IPS DF 19.7 (cell line): ENCODE measurements around the gene FBXO31.
"Not testable (repeated sequence)": the region's sequence is repeated elsewhere in the genome, so short reads cannot be mapped to it uniquely, and the experiment has no call there.

Source experiments
- DNase-seq: peaks from one replicate; pipeline ENCODE4 v3.0.0-alpha.2; 2013; ENCODE audit warnings: low read depth, low spot score

FBXO31 gene

GRCh38 chr16:87411375-87412271, 28.0 kb upstream of the FBXO31 start:
- no peak for DNase-seq

DNA sequence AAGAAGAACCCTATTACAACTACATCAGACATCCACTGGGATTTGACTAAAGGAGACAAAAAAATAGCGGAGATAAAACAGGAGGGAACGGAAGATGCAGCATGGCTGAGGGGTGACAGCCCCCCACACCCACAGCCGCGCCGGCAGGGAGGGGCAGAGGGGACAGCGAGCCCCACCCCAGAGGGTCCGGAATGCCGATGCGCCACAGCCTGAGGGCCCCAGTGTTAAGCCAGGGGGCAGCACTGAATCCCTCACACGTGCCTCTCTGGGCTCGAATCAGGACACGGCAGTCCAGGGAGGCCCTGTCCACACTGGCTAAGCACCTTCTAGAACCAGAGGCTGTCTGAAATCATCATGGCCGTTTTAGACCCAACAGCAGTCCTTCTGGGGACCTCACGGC, 27.4 kb upstream of the FBXO31 start:
- DNase-seq: no peak

GRCh38 chr16:87410530-87410929, 27.0 kb upstream of the FBXO31 start:
- DNase-seq: no peak

DNA sequence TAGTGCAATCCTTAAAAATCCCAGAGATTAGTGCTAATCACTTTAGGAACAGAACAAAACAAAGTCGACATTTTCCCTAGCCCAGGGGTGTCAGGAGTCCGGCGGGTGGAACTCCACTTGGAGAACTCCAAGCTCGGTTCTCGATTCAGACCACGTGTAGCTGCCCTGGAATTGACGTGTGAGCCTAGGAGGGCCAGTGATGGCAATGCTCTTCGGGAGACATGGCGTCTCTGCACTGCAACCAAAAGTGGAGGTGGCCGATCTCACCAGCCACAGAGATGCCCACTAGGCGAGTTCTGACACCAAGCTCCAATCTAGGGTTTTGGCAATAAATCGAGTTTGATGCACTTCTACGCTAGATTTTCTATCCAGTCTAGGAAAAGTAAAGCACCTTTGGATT, 26.2 kb upstream of the FBXO31 start:
- no peak for DNase-seq

DNA sequence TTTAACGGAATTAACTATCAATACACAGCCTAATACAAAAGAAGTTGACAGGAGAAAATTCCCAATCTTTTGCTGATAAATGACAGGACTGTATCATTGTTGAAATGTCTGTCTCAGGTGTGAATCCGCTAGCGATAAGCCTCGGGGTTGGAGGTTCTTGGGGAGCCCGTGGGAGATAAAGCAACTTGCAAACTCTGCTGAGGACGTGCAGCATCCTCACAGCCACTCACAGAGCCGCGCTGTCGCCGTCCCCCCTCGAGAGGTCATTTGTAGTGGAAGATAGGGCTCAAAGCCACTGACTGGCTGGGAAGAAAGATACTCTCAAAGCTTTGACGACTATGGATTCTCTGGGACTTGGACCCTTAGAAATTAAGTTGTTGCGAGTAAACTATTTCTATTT, 25.6 kb upstream of the FBXO31 start:
- DNase-seq: no peak

DNA sequence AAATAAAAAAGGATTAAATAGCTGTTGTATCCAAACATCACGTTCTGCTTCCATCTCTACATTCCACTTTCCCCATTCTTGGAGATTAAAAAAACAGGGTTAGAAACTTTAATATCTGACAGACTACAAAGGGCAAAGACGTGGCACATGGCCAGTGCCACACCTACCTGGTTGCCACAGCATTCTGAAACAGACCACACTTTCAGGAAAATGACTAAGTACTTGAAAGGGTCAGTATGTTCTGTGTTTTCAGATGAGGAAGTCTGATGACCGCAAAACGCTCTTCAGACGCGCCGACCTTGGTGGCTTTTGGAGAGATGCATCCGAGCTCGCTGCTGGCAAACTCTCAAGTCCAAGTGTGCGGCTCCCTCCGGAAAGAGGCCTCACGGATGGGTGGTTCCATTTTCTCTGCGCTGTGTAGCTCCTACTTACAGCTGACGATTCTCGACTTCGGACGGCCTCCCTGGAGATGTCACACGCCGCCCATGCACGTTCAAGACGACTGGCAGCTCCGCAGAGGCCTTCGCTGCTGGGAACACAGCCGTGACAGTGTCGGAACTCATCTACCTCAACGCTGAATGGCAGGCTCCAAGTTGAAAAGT, 24.0 kb upstream of the FBXO31 start:
- DNase-seq: no peak

DNA sequence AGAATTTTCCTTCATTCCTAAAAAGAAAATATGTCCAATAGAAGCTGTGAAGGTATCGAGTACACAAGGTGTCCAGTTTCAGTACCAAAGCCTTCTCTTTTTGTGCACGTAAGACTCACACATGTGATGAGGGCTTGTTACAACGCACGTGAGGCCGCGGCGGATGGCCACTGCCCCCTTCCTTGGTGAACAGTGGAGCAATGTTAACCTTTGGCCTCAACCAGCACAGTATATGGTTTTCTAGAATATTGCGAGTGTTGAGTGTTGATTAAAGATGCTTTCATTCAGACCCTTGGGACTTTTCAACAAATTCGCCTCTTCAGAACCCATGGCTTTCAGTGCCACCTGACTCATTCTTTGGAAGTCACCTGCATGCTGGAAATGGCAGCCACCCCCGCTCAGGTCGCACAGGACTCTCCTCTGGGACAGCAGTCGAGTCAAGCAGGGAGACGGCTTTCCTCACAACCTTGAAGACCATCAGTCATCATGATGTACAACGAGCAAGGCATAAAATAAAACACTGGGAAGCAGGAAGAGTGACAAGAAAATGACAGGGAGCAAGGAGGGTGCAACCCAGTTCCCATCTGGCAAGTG, 23.0 kb upstream of the FBXO31 start:
- no peak for DNase-seq

DNA sequence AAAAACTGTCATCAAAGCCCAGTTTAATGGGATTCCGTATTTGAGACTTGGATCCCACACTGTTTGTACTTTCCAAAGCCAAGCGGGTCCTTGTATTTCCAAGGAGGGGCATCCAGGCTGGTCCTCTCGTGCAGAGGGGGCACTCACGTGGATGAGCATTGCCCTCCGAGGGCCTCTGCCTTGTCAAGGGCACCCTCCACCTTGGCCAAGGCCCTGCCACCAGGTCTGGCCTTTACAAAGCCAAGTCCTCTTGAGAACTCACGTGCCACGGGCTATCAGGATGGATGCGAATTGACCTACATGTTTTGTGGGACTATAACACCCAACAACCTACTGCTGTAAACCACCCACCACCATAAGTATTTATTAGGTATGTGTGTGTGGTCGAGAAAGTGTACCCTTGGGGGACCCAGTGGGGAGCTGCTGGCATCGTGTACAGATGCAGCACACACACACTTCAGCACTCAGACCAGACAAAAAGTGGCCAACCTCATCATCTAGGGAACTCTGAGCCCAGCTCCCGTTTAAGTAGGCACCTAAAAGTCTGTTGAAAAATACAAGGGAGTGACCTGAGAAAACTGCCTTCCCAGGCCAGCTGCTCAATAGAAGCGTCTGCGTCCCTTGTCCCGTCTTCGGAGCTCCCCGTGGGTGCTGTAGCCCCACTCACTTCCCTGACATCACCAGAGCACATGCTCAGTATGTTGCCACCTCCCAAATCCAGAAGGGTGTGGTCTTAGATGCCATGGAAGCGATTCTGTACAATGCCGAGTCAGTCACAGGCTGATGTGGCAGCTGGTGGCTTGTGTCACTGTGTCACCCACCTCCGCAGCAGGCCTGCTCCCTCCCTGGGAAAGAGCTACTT, 21.4 kb upstream of the FBXO31 start:
- DNase-seq: no peak

DNA sequence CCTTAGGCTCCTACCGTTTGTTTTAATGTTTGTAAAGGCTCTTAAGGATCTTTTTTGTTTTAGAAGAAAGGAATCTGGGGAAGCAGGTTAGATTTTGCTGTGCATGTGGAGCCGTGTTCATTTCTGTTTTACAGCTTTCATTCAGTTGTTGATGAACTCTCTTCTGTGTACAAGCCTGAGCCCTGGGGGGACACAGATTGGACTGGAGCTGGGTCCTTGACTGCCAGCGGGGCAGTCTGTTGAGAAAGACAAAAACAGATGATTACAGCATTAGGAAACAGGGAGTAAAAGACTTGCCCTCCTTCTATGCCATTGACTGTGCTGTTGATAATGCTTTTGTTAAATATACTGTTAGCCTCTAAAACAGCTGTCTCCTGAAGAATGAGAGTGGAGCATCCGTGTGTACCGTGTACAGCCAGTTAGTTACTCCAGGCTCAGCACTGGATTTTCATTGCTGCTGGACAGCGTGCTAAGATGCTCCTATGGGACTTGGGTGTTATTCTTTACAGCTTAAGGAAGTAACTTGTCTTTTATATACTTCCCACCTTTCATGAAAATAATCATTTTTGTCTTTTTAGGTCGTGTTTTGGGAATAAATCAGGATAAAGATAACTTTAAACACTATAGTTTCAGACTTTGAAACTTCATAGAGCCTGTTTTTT, 11.7 kb upstream of the FBXO31 start:
- DNase-seq: no peak

GRCh38 chr16:87393680-87394055, 10.1 kb upstream of the FBXO31 start:
- DNase-seq: no peak

- DNase-seq: no peak
Measured at GRCh38 chr16:87392821-87393679, 9.5 kb upstream of the FBXO31 start.

- DNase-seq: no peak
Measured at GRCh38 chr16:87391950-87392820, 8.6 kb upstream of the FBXO31 start, which contains the start of gene MAP1LC3B. Gene MAP1LC3B (plus strand): TSS chr16:87392336. CDS start chr16:87392428, 92 bp downstream.

GRCh38 chr16:87391324-87391949, 7.9 kb upstream of the FBXO31 start:
- DNase-seq: no peak

DNA sequence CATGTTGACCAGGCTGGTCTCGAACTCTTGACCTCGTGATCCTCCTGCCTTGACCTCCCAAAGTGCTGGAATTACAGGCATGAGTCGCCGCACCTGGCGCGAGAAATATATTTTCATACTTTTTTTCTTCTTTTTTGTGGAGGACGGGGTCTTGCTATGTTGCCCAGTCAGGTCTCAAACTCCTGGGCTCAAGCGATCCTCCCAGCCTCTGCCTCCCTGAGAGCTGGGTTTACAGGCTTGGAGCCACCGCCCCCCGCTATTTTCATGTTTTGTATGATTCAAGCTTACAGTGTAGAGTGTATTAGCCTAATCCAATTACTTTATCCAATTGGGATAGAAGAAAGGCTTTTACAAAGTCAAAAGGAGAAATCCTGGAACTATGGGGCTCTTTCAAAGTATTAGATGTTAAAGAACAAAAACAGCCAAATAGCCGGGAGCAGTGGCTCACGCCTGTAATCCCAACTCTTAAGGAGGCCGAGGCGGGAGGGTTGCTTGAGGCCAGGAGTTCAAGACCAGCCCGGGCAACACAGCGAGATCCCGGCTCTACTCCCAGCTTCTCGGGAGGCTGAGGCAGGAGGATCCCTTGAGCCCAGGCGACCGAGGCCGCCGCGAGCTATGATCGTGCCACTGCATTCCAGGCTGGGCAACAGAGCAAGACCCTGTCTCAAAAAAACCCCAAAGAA, 7.2 kb upstream of the FBXO31 start:
- no peak for DNase-seq

DNA sequence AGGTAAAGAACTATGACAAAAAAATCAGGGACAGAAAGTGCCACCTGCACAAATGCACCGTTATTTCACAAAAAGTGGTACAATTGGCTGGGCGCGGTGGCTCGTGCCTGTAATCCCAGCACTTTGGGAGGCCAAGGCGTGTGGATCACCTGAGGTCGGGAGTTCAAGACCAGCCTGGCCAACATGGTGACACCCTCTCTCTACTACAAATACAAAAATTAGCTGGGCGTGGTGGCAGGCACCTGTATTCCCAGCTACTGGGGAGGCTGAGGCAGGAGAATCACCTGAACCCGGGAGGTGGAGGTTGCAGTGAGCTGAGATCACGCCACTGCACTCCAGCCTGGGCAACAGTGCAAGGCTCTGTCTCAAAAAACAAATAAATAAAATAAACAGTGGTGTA, 6.3 kb upstream of the FBXO31 start:
- DNase-seq: not testable (repeated sequence)

DNA sequence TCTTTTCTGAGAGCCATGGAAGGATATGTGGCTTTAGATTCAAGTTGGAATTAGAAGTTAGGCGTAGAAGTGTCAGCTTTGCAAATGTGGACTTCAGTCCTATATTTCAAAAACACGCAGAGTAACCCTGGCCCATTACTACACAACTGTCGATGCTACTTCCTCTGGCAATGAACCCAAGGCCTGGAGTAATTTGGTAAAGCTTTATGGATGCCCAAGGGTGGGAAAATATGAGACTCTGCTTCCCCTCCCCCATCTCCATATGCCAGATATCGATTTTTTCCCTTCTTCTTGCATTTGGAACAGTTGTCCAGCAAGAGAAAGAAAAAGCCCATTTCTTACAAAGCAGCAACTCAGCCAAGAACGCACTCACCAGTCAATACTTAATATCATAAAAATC, 5.7 kb upstream of the FBXO31 start:
- no peak for DNase-seq

- DNase-seq: no peak
Measured at GRCh38 chr16:87388818-87389134, 5.2 kb upstream of the FBXO31 start.
